Activated T-helper 17 cell treated with anti-CD3 and anti-CD28 coated beads, Interleukin-2, amount 50 U/mL, for 72 hours (primary cell): ENCODE measurements around the gene FTSJ3. TPM values are rescaled to one million over a fixed set of nuclear protein-coding genes. Genes with fewer than 3 reads are reported as not detected.

Experiments
- ATAC-seq: fragments of 150-1000 bp; cut with Tn5 transposase; replicated peaks from 2 replicates; pipeline ENCODE4 v1.10.0; 2021; ENCODE audit warnings: mild to moderate bottlenecking, moderate library complexity
- H3K27ac Mint-ChIP-seq: one replicate; pipeline ENCODE4 v1.8.0; 2022; ENCODE audit warnings: mixed read lengths
- H3K27me3 Mint-ChIP-seq: one replicate; pipeline ENCODE4 v1.8.0; 2022; ENCODE audit warnings: mixed read lengths
- H3K36me3 Mint-ChIP-seq: one replicate; pipeline ENCODE4 v1.8.0; 2022; ENCODE audit warnings: low read depth, mild to moderate bottlenecking, mixed read lengths
- H3K4me1 Mint-ChIP-seq: one replicate; pipeline ENCODE4 v1.8.0; 2022; ENCODE audit warnings: mixed read lengths
- H3K4me3 Mint-ChIP-seq: one replicate; pipeline ENCODE4 v1.8.0; 2022; ENCODE audit warnings: mild to moderate bottlenecking, mixed read lengths
- H3K9me3 Mint-ChIP-seq: one replicate; pipeline ENCODE4 v1.8.0; 2022; ENCODE audit warnings: mixed read lengths
- total RNA-seq, 2 donors: library from RNA; stranded (reverse); gene quantifications; one replicate each; pipeline ENCODE4 v1.2.3, GENCODE V29; 2022

The FTSJ3 gene
- total RNA-seq, 2 donors from 2014 or later = 36.3 to 74.1 TPM

DNA sequence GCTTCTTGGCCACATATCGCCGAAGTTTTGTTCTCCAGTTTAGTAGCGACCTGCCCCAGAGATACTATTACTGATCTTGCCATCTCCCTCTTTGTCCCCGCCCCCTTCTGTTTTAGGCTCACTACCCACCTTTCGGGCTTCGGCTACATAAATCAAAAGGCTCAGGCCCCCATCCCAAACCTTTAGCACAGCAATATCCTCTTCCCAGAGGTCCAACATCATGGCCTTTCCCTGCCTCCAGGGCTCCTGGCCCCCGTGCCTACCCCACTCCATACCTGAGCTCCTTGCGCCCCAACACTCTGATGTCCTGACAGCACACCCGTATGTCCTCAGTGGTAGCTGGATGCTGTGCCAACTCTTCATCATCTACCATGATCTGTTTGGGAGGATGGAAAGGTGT is 3.1 kb downstream of the FTSJ3 start:
- H3K27me3 Mint-ChIP-seq = no peaks in the 10 kb centered on the region
- peaks cover 100% of the 10 kb centered on the region for H3K36me3 Mint-ChIP-seq
- peak overlapping the region; percentile 26 for H3K4me3 Mint-ChIP-seq
- ATAC-seq = no peak
- peak overlapping the region; percentile 60 for H3K27ac Mint-ChIP-seq
- H3K9me3 Mint-ChIP-seq = no peaks in the 10 kb centered on the region
- H3K4me1 Mint-ChIP-seq = peaks cover 34% of the 10 kb centered on the region

DNA sequence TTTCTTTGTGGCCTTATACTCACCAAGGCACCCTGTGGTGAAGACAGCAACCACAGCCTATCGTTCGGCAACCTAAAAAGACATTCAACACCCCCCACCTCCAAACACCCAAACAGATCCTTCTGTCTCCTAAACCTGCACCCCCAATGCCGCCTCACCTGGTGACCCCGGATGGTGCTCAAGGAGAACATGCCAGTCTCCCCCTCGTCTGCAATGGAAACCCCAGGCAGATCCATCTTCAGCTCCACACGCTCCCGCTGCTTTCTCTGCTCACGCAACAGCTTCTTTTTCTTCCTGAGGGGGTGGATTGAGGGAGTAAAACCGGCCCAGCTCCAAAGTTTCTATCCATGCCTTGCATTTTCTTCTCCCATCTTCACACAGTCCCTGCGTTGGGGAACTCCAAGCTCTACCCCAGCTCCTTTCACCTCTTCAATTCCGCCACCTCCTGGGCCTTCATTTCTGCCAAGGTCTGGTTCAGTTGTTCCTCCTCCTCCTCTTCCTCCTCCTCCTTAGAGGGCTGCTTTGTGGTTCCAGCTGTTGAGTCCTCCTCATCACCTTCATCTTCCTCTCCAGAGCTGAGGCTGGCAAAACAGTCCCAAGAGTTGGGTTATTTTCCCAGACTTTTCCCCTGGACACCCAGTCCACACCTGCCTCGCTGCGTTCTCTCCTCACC is 3.7 kb downstream of the FTSJ3 start:
- H3K27me3 Mint-ChIP-seq = no peaks in the 10 kb centered on the region
- no peaks in the 10 kb centered on the region for H3K9me3 Mint-ChIP-seq

DNA sequence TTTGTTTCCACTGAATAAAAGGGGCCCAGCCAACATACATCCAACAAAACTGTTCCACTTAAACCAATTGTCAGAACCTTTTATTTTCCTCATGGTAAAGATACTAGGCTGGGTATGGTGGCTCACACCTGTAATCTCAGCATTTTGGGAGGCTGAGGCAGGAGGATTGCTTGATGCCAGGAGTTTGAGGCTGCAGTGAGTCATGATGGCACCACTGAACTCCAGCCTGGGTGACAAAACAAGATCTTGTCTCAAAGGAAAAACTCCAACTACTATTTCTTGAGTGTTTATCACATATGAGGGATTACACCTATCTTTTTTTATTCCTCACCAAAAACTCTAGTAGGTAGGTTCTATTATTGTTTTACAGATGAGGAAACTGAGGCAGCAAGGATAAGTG is 4.9 kb downstream of the FTSJ3 start:
- Mint-ChIP-seq H3K27me3 (no peaks in the 10 kb centered on the region), H3K27ac (peak overlapping the region; percentile 60), H3K9me3 (no peaks in the 10 kb centered on the region), H3K4me3 (peak overlapping the region; percentile 38), H3K4me1 (peaks cover 28% of the 10 kb centered on the region), H3K36me3 (peaks cover 100% of the 10 kb centered on the region)
- ATAC-seq = no peak

More for the DNA sequence above, 3.7 kb downstream of the FTSJ3 start:
- peaks cover 28% of the 10 kb centered on the region for H3K4me1 Mint-ChIP-seq
- H3K4me3 Mint-ChIP-seq = peak overlapping the region; percentile 26
- H3K36me3 Mint-ChIP-seq = peaks cover 100% of the 10 kb centered on the region
- peak overlapping the region; percentile 60 for H3K27ac Mint-ChIP-seq
- no peak for ATAC-seq

DNA sequence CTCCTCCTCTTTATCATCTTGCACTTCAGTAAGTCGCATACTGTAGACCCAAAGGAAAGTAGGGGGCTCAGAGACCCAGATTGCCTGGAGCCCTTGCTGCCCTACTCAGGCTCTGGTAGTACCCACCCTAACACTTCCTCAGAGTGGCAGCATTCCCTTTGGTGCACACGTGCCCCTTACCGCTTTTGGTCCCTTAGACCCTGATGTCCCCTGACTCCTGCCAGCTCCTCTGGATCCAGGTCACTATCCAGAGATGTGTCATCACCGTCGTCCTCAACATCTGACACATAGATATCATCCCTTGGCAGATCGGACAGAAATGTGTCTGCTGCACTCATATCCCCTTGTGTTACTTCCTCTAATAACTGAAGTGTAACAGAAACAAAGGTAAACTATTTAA is 5.7 kb downstream of the FTSJ3 start:
- Mint-ChIP-seq H3K36me3 (peaks cover 100% of the 10 kb centered on the region), H3K9me3 (no peaks in the 10 kb centered on the region), H3K4me1 (peaks cover 28% of the 10 kb centered on the region), H3K4me3 (peak overlapping the region; percentile 38), H3K27me3 (no peaks in the 10 kb centered on the region), H3K27ac (peak overlapping the region; percentile 60)
- no peak for ATAC-seq

DNA sequence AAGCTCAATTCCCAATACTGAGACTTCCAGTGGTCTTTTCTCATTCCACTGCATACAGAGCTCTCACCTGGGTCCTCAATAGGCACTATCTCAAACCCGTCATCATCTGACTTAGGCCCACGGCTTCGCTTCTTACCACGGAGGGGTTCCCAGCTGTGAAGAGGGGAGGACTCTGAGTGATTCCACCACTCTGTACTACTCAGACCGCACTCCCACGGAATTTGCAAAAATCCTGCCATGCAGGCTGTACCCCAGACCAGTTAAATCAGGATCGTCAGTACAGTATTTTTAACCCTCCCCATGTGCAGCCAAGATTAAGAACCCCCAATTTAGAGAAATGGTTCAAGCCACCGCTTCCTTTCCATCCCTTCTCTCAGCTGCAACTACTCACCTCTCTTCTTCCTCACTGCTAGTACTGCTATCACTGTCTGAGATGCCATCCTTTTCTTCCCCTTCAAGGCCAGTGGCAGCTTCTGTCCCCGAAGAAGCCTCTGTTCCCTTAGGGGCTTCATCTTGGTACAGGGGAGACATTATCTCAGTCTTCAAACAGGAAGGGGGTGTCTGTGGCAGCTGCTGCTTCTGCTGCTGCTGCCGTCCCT is 6.4 kb downstream of the FTSJ3 start:
- H3K27ac Mint-ChIP-seq = peak overlapping the region; percentile 71
- peaks cover 100% of the 10 kb centered on the region for H3K36me3 Mint-ChIP-seq
- H3K4me1 Mint-ChIP-seq = peaks cover 28% of the 10 kb centered on the region
- H3K4me3 Mint-ChIP-seq = peak overlapping the region; percentile 38
- no peaks in the 10 kb centered on the region for H3K27me3 Mint-ChIP-seq
- ATAC-seq = no peak
- no peaks in the 10 kb centered on the region for H3K9me3 Mint-ChIP-seq

DNA sequence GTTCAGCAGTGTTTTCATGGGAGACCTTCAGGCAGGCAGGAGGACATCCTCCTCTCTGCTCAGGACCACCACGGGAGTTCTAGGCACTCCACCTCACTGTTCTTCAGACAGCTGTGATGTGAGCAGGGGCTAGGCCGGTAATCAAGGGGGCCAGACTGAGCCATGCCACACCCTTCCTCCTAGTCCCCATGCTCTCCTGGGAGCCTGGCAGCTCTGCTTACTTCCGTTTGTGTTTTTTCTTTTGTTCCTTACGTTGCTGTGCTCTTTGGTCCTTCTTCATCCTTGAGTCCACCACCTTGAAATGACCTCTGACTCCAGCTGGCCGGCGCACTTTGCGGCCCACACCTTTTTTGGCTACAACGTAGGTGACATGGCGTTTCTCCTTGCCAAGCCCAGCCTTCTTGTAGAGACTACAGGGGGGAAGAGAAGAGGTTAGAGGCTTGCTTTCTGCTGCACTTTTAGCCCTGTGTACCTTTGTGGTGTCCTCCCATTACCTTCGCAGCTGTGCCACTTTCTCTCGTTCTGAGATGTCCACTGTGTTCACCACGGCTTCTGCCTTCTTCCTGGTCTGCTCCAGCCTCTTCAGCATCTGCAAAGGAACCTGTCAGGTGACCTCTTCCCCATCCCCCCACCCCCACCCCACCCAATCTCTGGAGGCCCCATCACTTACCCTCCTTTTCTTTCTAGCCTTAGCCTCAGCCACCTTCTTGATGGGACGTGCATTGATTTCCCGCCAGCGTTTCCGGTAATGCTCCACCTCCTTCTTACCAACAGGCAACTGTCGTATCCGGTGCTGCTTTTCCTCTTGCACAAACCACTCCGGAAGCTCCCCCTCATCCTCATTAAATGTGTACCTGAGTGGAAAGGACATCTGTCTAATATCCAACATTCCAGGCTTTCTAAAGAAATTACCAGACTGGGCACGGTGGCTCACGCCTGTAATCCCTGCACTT is 7.6 kb downstream of the FTSJ3 start:
- peak; percentile 36 for ATAC-seq
- H3K27ac Mint-ChIP-seq = peak overlapping the region; percentile 71
- H3K9me3 Mint-ChIP-seq = no peaks in the 10 kb centered on the region
- peak overlapping the region; percentile 38 for H3K4me3 Mint-ChIP-seq
- H3K36me3 Mint-ChIP-seq = peaks cover 100% of the 10 kb centered on the region
- H3K4me1 Mint-ChIP-seq = peaks cover 19% of the 10 kb centered on the region
- H3K27me3 Mint-ChIP-seq = no peaks in the 10 kb centered on the region

DNA sequence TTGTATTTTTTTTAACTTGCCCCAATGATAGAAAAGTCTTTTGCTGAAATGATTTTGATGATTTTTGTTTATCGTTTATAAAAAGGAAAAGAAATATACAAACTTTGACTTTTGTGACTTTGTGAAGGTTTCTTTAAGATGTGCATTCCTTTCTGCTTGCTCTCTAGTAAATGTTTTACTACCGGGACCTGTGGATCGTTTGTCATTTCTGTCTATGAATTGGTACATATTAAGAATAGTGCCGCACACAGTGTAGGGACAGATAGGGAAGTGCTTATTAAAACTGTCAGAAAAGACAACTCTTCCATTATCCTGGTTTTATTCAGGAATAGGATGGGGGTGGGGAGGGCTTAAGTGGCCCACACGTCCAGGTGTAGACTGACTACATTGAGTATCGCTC is 8.3 kb downstream of the FTSJ3 start:
- Mint-ChIP-seq H3K9me3 (no peaks in the 10 kb centered on the region), H3K27me3 (no peaks in the 10 kb centered on the region), H3K27ac (peak overlapping the region; percentile 71), H3K4me1 (peaks cover 12% of the 10 kb centered on the region), H3K4me3 (peak overlapping the region; percentile 5), H3K36me3 (peaks cover 100% of the 10 kb centered on the region)
- no peak for ATAC-seq

DNA sequence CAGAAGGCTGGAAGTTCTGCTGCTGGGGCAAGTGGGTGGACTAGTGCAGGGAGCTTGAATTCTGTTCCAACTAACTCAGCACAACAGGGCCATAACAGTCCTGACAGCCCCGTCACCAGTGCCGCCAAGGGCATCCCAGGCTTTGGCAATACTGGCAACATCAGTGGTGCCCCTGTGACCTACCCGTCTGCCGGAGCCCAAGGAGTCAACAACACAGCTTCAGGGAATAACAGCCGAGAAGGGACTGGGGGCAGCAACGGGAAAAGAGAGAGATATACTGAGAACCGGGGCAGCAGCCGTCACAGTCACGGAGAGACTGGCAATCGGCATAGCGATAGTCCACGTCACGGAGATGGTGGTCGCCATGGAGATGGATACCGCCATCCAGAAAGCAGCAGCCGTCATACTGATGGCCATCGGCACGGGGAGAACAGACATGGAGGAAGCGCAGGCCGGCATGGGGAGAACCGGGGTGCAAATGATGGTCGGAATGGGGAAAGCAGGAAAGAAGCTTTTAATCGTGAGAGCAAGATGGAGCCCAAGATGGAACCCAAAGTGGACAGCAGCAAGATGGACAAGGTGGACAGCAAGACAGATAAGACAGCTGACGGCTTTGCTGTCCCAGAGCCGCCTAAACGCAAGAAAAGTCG is 9.6 kb downstream of the FTSJ3 start:
- no peak for ATAC-seq
- Mint-ChIP-seq H3K4me3 (no peak overlapping the region), H3K36me3 (peaks cover 100% of the 10 kb centered on the region), H3K4me1 (peaks cover 6% of the 10 kb centered on the region), H3K9me3 (no peaks in the 10 kb centered on the region), H3K27ac (peak overlapping the region; percentile 71), H3K27me3 (no peaks in the 10 kb centered on the region)

DNA sequence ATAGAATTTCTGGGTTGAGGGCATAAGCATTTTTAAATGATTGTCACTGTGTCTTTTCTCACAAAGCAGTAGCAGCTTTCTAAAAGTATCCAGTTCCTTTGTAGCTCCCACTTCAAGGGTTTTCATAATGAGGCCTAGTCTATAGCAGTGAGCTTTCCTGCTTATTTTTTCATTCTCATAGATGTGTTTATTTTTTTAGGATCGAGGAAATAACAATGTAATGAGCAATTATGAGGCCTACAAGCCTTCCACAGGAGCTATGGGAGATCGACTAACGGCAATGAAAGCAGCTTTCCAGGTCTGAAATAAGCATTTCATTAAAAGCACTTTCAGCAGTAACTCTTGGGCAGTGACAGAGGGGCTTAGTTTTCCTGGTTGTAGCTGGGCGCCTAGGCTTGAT is 10.8 kb downstream of the FTSJ3 start:
- H3K36me3 Mint-ChIP-seq = peaks cover 100% of the 10 kb centered on the region
- H3K27ac Mint-ChIP-seq = no peak overlapping the region
- no peak overlapping the region for H3K4me3 Mint-ChIP-seq
- H3K4me1 Mint-ChIP-seq = no peaks in the 10 kb centered on the region
- ATAC-seq = no peak
- H3K9me3 Mint-ChIP-seq = no peaks in the 10 kb centered on the region
- H3K27me3 Mint-ChIP-seq = no peaks in the 10 kb centered on the region

DNA sequence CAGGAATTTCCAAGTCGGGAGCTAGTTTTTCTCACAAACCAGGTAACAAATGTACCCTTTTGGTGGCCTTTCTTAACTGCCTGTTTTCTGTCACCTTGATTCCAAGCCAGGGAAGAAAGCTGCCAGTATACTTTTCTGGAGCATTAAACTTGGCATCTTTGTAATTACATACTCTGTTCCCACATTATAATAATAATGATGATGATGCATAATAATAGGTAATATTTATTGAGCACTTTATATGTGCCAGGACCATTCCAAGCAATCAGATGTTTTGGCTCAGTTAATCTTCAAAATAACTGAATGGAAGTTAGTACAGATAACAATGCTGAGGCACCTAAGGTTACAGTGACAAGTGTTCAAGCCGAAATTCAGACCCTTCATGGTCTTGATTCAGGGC is 11.3 kb downstream of the FTSJ3 start:
- H3K4me1 Mint-ChIP-seq = no peaks in the 10 kb centered on the region
- H3K9me3 Mint-ChIP-seq = no peaks in the 10 kb centered on the region
- no peaks in the 10 kb centered on the region for H3K27me3 Mint-ChIP-seq
- peaks cover 100% of the 10 kb centered on the region for H3K36me3 Mint-ChIP-seq
- H3K27ac Mint-ChIP-seq = peak overlapping the region; percentile 38
- ATAC-seq = no peak
- H3K4me3 Mint-ChIP-seq = no peak overlapping the region

DNA sequence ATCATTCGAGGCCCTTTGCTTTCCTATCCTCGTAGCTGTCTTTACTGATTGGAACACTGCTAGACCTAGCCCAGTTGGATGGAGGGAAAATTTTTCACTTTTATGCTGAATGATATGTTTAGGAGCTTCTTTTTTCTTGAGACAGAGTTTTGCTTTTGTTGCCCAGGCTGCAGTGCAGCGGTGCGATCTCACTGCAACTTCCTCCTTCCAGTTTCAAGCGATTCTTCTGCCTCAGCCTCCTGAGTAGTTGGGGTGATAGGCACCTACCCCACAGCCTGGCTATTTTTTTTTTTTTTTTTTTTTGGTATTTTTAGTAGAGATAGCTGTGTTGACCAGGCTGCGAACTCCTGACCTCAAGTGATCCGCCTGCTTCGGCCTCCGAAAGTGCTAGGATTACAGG is 17.5 kb downstream of the FTSJ3 start:
- H3K9me3 Mint-ChIP-seq = no peaks in the 10 kb centered on the region
- peaks cover 9% of the 10 kb centered on the region for H3K4me1 Mint-ChIP-seq
- peaks cover 100% of the 10 kb centered on the region for H3K36me3 Mint-ChIP-seq
- H3K27ac Mint-ChIP-seq = no peak overlapping the region
- H3K27me3 Mint-ChIP-seq = no peaks in the 10 kb centered on the region
- no peak for ATAC-seq
- H3K4me3 Mint-ChIP-seq = no peak overlapping the region

DNA sequence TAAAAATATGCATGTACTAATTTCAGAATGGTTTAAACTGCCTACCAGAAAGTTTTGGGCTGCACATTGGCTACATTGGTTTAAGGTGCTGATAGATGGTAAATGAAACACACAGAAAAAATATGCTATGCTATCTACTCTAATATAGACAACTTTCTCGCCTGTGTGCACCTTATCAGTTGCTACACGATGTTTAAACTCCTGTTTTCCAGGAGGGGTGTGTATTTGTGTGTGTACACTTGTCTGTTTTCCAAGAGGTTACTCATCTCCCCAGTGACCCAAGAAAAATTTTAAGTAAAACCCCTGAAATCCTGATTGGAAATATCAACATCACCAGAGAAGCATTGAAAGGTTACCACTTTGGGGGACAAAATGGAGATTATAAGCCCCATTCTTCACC is 21.9 kb downstream of the FTSJ3 start:
- peaks cover 100% of the 10 kb centered on the region for H3K36me3 Mint-ChIP-seq

DNA sequence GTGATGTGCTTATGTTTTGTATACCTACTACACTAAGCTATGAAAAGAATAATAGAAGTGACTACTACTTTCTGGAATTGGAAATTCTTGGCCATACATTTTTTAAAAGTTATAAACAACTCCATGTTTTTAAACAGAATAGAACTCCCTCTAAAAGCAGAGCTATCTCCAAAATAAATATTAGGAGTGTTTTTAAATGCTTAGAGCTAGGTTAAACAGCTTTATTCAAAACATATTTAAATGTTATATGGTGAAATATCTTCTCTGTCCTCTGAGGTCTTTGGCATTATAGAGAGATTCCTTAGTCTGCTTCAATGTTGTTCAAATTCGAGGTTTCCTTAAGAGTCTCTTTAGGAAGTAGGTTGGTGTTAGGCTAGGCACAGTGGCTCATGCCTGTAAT is 23.1 kb downstream of the FTSJ3 start:
- H3K9me3 Mint-ChIP-seq = no peaks in the 10 kb centered on the region
- peaks cover 10% of the 10 kb centered on the region for H3K4me1 Mint-ChIP-seq
- no peak for ATAC-seq
- H3K4me3 Mint-ChIP-seq = no peak overlapping the region
- H3K27ac Mint-ChIP-seq = peak overlapping the region; percentile 59
- peaks cover 100% of the 10 kb centered on the region for H3K36me3 Mint-ChIP-seq
- no peaks in the 10 kb centered on the region for H3K27me3 Mint-ChIP-seq

More for the DNA sequence above, 21.9 kb downstream of the FTSJ3 start:
- no peak for ATAC-seq
- no peaks in the 10 kb centered on the region for H3K27me3 Mint-ChIP-seq
- H3K4me3 Mint-ChIP-seq = no peak overlapping the region
- peaks cover 10% of the 10 kb centered on the region for H3K4me1 Mint-ChIP-seq
- no peak overlapping the region for H3K27ac Mint-ChIP-seq
- H3K9me3 Mint-ChIP-seq = no peaks in the 10 kb centered on the region

DNA sequence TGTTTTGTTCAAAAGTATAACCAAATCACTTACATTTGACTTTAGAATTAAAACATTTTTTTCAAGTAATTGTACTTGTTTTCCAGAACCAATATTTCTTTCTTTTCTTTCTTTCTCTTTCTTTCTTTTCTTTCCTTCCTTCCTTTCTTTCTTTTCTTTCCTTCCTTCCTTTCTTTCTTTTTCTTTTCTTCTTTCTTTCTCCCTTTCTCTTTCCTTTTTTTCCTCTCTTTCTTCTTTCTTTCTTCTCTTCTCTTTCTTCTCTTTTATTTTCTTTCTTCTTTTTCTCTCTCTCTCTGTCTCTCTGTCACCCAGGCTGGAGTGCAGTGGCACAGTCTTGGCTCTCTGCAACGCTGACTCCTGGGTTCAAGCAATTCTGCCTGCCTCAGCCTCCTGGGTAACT is 26.7 kb downstream of the FTSJ3 start:
- peaks cover 100% of the 10 kb centered on the region for H3K36me3 Mint-ChIP-seq
- no peak overlapping the region for H3K27ac Mint-ChIP-seq
- H3K9me3 Mint-ChIP-seq = no peaks in the 10 kb centered on the region
- no peaks in the 10 kb centered on the region for H3K27me3 Mint-ChIP-seq
- ATAC-seq = no peak
- no peak overlapping the region for H3K4me3 Mint-ChIP-seq
- peaks cover 5% of the 10 kb centered on the region for H3K4me1 Mint-ChIP-seq
